Body of pancreas (tissue), 4 donors: ENCODE data around the gene EEF1G.
"Not testable (repeated sequence)": the region's sequence is repeated elsewhere in the genome, so short reads cannot be mapped to it uniquely, and the experiment has no call there.

ENCODE experiments used
- CTCF ChIP-seq, 7 experiments: fragments of 450-650 bp in 4 of 7; fragments of 200-600 bp in 3 of 7; sonication (generic) in 3 of 7; IDR thresholded peaks; one replicate each; pipeline ENCODE4 v1.5.1; 2016 to 2019; ENCODE audit warnings: antibody characterized with exemption in 7 of 7
- POLR2A ChIP-seq, 3 donors: fragments of 450-650 bp; IDR thresholded peaks; one replicate each; pipeline ENCODE4 v1.6.1; 2016; ENCODE audit warnings: antibody characterized with exemption in 3 of 3, mild to moderate bottlenecking in 2 of 3

- TF ChIP-seq CTCF, POLR2A (IDR thresholded peaks at IDR 0.05): not testable (repeated sequence)
Measured at GRCh38 chr11:62550478-62550877, 23.2 kb downstream of the EEF1G start.
